ENCODE data around the gene C1orf174. TPM values are rescaled to one million over a fixed set of nuclear protein-coding genes. Genes with fewer than 3 reads are reported as not detected.

Gene C1orf174
- total RNA-seq, 6 experiments from 2014 or later = 9.7 to 20.9 (median 11.1) TPM

GRCh38 chr1:3914911-3915310, 14.8 kb upstream of the C1orf174 start:
- intact Hi-C loops (cut with DNase I) = no loop called here
- Histone ChIP-seq H3K4me3 (no peak overlapping the region), H3K9me3 (no peaks in the 10 kb centered on the region), H3K27ac (no peak overlapping the region), H3K36me3 (no peaks in the 10 kb centered on the region), H3K27me3 (no peaks in the 10 kb centered on the region), H3K4me1 (no peaks in the 10 kb centered on the region)
- DNase-seq (no peak), ATAC-seq (no peak)
- WGBS (ENCODE audit: insufficient coverage, low coverage, low lambda C conversion rate, missing lambda C conversion rate) = no CpG with 5 or more reads among the region's 14 CpGs
- TF ChIP-seq POLR2A (IDR thresholded peaks at IDR 0.05) = no peak
- TF ChIP-seq, protein P1, sequence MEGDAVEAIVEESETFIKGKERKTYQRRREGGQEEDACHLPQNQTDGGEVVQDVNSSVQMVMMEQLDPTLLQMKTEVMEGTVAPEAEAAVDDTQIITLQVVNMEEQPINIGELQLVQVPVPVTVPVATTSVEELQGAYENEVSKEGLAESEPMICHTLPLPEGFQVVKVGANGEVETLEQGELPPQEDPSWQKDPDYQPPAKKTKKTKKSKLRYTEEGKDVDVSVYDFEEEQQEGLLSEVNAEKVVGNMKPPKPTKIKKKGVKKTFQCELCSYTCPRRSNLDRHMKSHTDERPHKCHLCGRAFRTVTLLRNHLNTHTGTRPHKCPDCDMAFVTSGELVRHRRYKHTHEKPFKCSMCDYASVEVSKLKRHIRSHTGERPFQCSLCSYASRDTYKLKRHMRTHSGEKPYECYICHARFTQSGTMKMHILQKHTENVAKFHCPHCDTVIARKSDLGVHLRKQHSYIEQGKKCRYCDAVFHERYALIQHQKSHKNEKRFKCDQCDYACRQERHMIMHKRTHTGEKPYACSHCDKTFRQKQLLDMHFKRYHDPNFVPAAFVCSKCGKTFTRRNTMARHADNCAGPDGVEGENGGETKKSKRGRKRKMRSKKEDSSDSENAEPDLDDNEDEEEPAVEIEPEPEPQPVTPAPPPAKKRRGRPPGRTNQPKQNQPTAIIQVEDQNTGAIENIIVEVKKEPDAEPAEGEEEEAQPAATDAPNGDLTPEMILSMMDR (IDR thresholded peaks at IDR 0.05) = no peak

GRCh38 chr1:3914331-3914851, 14.3 kb upstream of the C1orf174 start:
- no peaks in the 10 kb centered on the region for H3K27me3 ChIP-seq
- intact Hi-C loops (cut with DNase I) = no loop called here

DNA sequence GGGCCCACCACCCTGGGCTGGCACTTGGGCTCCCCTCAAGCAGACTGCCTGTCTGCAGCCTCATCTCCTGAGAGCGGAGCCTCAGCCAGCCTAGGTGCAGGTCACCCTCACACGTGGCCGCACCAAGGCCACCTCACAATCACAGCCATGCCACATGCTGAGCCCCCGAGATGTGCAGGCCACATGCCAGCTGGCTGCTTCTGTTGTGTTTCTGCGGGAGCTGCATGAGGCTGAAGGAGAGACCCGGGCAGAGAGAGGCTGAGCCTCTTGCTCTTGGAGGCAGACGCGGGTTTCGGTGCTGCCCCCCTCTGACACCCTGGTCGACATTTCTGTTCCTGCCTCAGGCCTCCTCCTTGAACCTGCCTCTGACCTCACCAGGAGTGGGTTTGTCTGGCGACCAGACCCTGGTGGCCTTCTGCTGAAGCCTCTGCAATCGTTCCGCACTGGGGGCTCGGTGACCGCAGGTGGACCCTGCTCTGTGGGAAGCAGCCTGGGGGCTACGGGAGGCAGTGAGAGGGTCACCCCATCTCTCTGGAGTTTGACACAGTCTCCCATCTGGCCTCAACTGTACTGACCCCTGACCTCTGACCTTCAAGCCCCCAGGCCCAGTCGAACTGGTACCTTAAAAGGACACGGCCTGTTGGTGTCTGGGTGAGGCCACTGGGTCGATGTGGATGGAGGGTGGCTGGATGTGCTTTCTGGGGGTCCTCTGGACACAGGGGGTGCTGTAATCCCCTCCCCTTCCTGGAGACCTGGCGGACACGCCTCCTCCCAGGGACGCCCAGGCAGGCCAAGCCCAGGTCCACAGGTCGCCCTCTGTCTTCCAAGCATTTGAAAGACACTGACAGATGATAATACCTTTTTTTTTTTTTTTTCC, 13.0 kb upstream of the C1orf174 start:
- intact Hi-C loops (cut with DNase I) = no loop called here

More at GRCh38 chr1:3914331-3914851, 14.3 kb upstream of the C1orf174 start:
- 89% methylated on average over 6 of the region's 21 CpGs for WGBS (ENCODE audit: insufficient coverage, low coverage, low lambda C conversion rate, missing lambda C conversion rate)
- DNase-seq (no peak), ATAC-seq (no peak)
- Histone ChIP-seq H3K9me3 (no peaks in the 10 kb centered on the region), H3K36me3 (no peaks in the 10 kb centered on the region), H3K4me3 (no peak overlapping the region), H3K4me1 (no peaks in the 10 kb centered on the region), H3K27ac (no peak overlapping the region)
- TF ChIP-seq POLR2A (IDR thresholded peaks at IDR 0.05) = no peak
- TF ChIP-seq, protein P1 (IDR thresholded peaks at IDR 0.05) = no peak

GRCh38 chr1:3911981-3912808, 12.1 kb upstream of the C1orf174 start:
- no peaks in the 10 kb centered on the region for H3K36me3 ChIP-seq
- no peaks in the 10 kb centered on the region for H3K27me3 ChIP-seq
- TF ChIP-seq POLR2A (IDR thresholded peaks at IDR 0.05) = no peak
- TF ChIP-seq, protein P1 (IDR thresholded peaks at IDR 0.05) = no peak
- ATAC-seq (no peak), DNase-seq (peak in 1 of 3 donors; percentile 49)
- H3K9me3 ChIP-seq = no peaks in the 10 kb centered on the region
- WGBS (ENCODE audit: insufficient coverage, low coverage, low lambda C conversion rate, missing lambda C conversion rate) = 84% methylated on average over 12 of the region's 38 CpGs
- intact Hi-C loops (cut with DNase I) = no loop called here
- peaks cover 0 to 3% (median 0%) of the 10 kb centered on the region in 4 donors for H3K4me1 ChIP-seq
- H3K27ac ChIP-seq = no peak overlapping the region
- H3K4me3 ChIP-seq = no peak overlapping the region

More for the DNA sequence above, 13.0 kb upstream of the C1orf174 start:
- Histone ChIP-seq H3K4me3 (no peak overlapping the region), H3K36me3 (no peaks in the 10 kb centered on the region), H3K27me3 (no peaks in the 10 kb centered on the region), H3K27ac (no peak overlapping the region), H3K9me3 (no peaks in the 10 kb centered on the region), H3K4me1 (peaks cover 0 to under 1% (median 0%) of the 10 kb centered on the region in 4 donors)
- TF ChIP-seq POLR2A (IDR thresholded peaks at IDR 0.05) = no peak
- TF ChIP-seq, protein P1 (IDR thresholded peaks at IDR 0.05) = no peak
- WGBS (ENCODE audit: insufficient coverage, low coverage, low lambda C conversion rate, missing lambda C conversion rate) = 89% methylated on average over 11 of the region's 23 CpGs
- no peak for ATAC-seq
- peak in 1 of 3 donors; percentile 40 for DNase-seq
